IPS-18c (cell line): ENCODE results near the gene MICU1.
"Not testable (repeated sequence)": the region's sequence is repeated elsewhere in the genome, so short reads cannot be mapped to it uniquely, and the experiment has no call there.

Experiments
- H3K4me3 ChIP-seq: 2 replicates; pipeline ENCODE4 v1.7.0; 2013; ENCODE audit warnings: low read depth, mild to moderate bottlenecking, low read length, moderate library complexity; ENCODE audit not compliant: insufficient read depth
- H3K9me3 ChIP-seq: one replicate; pipeline ENCODE4 v1.6.1; 2013; ENCODE audit warnings: mild to moderate bottlenecking, low read length, moderate library complexity; ENCODE audit not compliant: control insufficient read depth, insufficient read depth

MICU1 gene

GRCh38 chr10:72490951-72491350 lies 134.9 kb downstream of the MICU1 start:
- Histone ChIP-seq H3K4me3 (no peak overlapping the region), H3K9me3 (no peaks in the 10 kb centered on the region)

DNA sequence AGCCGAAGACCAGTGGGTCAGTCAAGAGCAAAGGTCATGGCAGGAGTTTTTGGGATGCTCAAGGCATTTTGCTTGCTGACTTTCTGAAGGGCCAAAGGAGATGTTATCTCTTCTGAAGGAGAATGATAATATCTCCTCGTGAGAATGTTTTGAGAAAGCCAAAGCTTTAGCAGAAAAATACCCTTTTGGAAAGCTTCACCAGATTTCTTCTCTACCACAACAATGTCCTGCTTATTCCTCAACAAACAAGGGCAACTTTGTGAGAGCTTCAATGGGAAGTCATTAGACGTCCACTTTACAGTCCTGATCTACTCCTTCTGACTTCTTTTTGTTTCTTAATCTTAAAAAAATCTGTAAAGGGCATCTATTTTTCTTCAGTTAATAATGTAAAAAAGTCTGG lies 138.4 kb downstream of the MICU1 start:
- peaks cover 2% of the 10 kb centered on the region for H3K9me3 ChIP-seq

DNA sequence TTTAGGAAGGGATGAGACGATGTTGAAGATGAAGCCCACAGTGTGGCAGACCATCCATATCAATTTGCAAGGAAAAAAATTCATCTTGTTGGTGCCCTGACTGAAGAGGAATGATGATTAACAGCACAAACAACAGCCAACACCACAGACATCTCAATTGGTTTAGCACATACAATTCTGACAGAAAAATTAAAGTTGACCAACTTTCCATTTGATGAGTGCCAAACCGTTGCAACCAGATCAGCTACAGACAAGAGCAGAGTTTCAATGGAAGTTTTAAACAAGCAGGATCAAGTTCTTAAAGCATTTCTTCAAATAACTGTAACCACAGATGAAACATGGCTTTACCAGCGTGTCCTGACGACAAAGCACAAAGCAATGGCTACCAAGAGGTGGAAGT lies 138.8 kb downstream of the MICU1 start:
- no peak overlapping the region for H3K4me3 ChIP-seq
- H3K9me3 ChIP-seq: peaks cover 2% of the 10 kb centered on the region

More for the DNA sequence above, 138.4 kb downstream of the MICU1 start:
- no peak overlapping the region for H3K4me3 ChIP-seq

DNA sequence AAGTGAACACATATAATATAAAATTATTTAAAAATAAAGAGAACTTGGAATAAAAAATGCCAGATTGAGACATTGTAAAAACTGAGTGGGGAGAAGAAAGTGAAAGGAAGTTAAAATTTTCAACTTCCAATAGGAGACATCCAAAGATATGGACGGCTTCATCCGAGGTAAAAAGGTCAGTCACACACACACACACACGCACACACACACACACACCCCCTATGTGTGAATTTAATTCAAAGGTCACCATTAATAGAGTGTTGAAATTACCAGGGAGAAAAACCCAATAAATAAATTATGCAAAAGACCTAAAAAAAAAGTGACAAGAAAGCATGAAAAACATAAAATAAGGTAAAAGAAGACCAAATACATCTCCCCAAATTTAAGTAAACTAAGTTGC lies 140.2 kb downstream of the MICU1 start:
- Histone ChIP-seq H3K9me3 (peaks cover 2% of the 10 kb centered on the region), H3K4me3 (no peak overlapping the region)

GRCh38 chr10:72484521-72484920 lies 141.4 kb downstream of the MICU1 start:
- peaks cover 2% of the 10 kb centered on the region for H3K9me3 ChIP-seq
- no peak overlapping the region for H3K4me3 ChIP-seq

- Histone ChIP-seq H3K4me3 (no peak overlapping the region), H3K9me3 (peaks cover 2% of the 10 kb centered on the region)
Measured at GRCh38 chr10:72483471-72483870, 142.4 kb downstream of the MICU1 start.

- H3K9me3 ChIP-seq: peaks cover 2% of the 10 kb centered on the region
Measured at GRCh38 chr10:72480861-72481260, 145.0 kb downstream of the MICU1 start.

GRCh38 chr10:72477463-72477862 lies 148.4 kb downstream of the MICU1 start:
- H3K4me3 ChIP-seq: no peak overlapping the region
- H3K9me3 ChIP-seq: no peaks in the 10 kb centered on the region

More at GRCh38 chr10:72480861-72481260, 145.0 kb downstream of the MICU1 start:
- H3K4me3 ChIP-seq: no peak overlapping the region

GRCh38 chr10:72472306-72472705 lies 153.6 kb downstream of the MICU1 start:
- no peaks in the 10 kb centered on the region for H3K9me3 ChIP-seq
- no peak overlapping the region for H3K4me3 ChIP-seq

GRCh38 chr10:72470666-72471065 lies 155.2 kb downstream of the MICU1 start:
- Histone ChIP-seq H3K9me3 (no peaks in the 10 kb centered on the region), H3K4me3 (no peak overlapping the region)

DNA sequence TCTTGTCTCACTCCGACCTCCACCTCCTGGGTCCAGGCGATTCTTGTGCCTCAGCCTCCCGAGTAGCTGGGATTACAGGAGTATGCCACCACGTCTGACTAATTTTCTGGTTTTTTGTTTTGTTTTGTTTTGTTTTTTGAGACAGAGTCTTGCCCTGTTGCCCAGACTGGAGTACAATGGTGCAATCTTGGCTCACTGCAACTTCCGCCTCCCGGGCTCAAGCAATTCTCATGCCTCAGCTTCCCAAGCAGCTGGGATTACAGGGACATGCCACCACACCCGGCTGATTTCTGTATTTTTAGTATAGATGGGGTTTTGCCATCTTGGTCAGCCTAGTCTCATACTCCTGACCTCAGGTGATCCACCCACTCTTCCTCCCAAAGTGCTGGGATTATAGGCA lies 158.8 kb downstream of the MICU1 start:
- not testable (repeated sequence) for H3K4me3 ChIP-seq, H3K9me3 ChIP-seq

DNA sequence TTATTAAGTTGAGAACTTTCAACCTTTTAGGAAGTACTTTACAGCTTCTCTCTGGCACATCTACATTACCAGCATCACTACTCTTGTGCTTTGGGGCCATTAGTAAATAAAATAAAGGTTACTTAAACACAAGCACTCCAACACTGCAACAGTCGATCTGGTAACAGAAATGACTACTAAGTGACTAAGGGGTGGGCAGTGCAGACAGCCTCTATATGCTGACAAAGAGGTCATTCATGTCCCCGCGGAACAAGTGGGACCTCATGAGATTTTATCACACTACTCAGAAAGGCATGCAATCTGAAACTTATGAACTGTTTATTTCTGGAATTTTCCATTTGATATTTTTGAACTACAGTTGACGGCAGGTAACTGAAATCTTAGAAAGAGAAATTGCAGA lies 159.9 kb downstream of the MICU1 start:
- no peak overlapping the region for H3K4me3 ChIP-seq
- H3K9me3 ChIP-seq: no peaks in the 10 kb centered on the region

DNA sequence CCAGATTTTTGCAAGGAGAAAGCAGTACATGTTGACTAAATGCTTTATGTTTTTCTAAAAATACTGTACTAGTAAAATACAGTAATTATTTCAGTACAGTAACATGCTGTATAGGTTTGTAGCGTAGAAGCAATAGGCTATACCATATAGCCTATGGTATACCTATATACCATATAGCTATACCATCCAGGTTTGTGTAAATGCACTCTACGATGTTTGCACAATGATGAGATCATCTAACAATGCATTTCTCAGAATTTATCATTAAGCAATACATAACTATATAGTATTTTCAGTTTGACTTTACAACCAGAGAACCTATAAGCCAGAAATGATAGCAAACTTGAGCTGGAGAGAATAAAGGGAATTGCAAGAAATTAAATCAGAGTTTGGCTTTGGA lies 161.4 kb downstream of the MICU1 start:
- no peaks in the 10 kb centered on the region for H3K9me3 ChIP-seq
- no peak overlapping the region for H3K4me3 ChIP-seq

- Histone ChIP-seq H3K4me3 (no peak overlapping the region), H3K9me3 (no peaks in the 10 kb centered on the region)
Measured at GRCh38 chr10:72462261-72462660, 163.6 kb downstream of the MICU1 start.

DNA sequence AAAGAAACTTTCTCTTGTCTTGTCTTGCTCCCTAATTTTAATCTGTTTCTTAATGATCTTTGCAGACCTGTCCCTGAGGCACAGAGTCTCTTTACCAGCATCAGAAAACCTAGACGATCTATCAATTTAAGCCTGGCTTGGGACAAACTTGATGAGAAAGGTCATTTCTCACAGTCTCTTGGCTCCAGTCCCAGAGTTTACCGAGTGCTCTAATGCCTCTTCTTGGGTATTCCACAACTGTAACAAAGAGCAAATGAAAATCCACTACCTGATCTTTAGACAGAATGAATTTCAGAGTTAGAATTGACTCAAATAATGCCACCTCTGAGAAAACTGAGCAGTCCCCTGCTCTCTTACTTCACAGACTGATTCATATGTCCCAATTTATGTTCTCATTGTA lies 164.8 kb downstream of the MICU1 start:
- H3K9me3 ChIP-seq: no peaks in the 10 kb centered on the region
- H3K4me3 ChIP-seq: no peak overlapping the region

- Histone ChIP-seq H3K9me3 (no peaks in the 10 kb centered on the region), H3K4me3 (no peak overlapping the region)
Measured at GRCh38 chr10:72460284-72460876, 165.5 kb downstream of the MICU1 start.

GRCh38 chr10:72459301-72459700 lies 166.6 kb downstream of the MICU1 start:
- H3K4me3 ChIP-seq: no peak overlapping the region
- no peaks in the 10 kb centered on the region for H3K9me3 ChIP-seq

GRCh38 chr10:72455889-72456595 lies 169.8 kb downstream of the MICU1 start:
- H3K9me3 ChIP-seq: no peaks in the 10 kb centered on the region

More at GRCh38 chr10:72455889-72456595, 169.8 kb downstream of the MICU1 start:
- no peak overlapping the region for H3K4me3 ChIP-seq
